ENCODE data around the gene TLCD1.

TLCD1 gene

GRCh38 chr17:28712705-28713415 is 13.2 kb downstream of the TLCD1 start:
- no peak for DNase-seq (ENCODE audit: low read depth)

- DNase-seq (ENCODE audit: low read depth): no peak
Observed at GRCh38 chr17:28712032-28712704, 13.9 kb downstream of the TLCD1 start.

GRCh38 chr17:28711723-28712031 is 14.4 kb downstream of the TLCD1 start, which contains the start of gene PROCA1:
TSS of gene PROCA1 (minus strand) at chr17:28711888. CDS start at chr17:28711660, 228 bp downstream.
- no peak for DNase-seq (ENCODE audit: low read depth)

DNA sequence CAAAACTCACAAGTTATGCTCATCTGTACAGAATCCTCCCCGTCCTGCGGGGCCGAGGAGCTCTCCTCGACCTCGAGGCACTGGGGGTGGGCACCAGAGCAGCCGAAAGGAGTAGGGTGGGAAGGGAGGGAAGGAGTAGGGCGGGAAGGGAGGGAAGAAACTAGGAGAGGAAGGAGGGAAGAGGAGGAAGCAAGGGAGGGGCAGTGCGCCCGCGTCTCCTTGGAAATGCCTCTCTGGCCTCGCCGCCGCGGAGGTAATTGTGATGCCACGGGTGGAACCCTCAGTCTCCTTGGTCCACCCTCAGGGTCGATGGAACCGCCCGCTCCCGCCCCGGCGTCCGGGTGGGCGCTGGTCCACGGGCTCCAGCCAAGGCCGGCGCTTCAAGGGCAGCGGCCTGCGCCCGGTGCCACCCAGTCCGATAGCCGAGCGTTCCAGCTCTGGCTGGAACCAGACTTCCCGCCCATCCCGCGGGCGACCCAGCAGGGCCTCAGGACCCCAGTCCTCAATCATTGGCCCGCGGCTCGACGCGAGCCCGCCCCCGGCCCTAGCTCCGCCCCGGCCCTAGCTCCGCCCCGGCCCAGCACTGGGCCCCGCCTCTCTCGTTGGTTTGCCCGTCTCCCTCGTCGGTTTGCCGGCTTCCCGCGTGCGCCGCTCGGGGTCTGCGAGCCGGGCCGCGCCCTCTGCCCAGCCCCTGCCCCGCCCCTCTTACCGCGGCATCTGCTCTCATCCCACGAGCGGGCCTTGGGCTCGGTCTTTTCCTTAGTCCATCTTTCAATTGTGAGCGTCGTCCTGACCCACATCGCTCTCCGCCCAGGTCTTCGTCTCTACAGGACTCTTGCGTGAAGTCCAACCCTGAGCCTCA is 14.9 kb downstream of the TLCD1 start:
- peak; percentile 87 for DNase-seq (ENCODE audit: low read depth)

DNA sequence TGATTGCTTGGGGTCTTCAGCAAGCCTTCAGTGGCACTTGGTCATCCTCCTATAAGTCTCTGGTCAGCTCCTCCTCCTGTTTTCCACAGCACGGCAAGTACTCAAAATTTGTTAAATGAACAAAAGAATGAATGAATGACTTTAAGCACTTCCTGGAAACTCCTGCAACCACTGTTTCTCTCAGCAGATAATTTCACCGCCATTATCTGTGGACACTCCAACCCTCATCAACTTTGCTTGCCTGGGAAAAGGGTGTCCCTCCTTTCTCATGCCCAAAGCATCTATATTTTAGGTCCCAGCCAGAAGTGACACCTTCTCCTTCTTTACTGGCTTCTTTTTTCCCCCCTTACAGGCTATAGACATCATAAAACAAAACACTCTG is 18.7 kb downstream of the TLCD1 start:
- DNase-seq (ENCODE audit: low read depth): no peak

GRCh38 chr17:28706471-28707338 is 19.3 kb downstream of the TLCD1 start:
- DNase-seq (ENCODE audit: low read depth): no peak

- DNase-seq (ENCODE audit: low read depth): no peak
Observed at GRCh38 chr17:28705728-28706334, 20.2 kb downstream of the TLCD1 start.

- DNase-seq (ENCODE audit: low read depth): no peak
Observed at GRCh38 chr17:28705074-28705659, 20.9 kb downstream of the TLCD1 start.

GRCh38 chr17:28704219-28704858 is 21.7 kb downstream of the TLCD1 start:
- DNase-seq (ENCODE audit: low read depth): no peak

GRCh38 chr17:28703552-28704218 is 22.3 kb downstream of the TLCD1 start:
- DNase-seq (ENCODE audit: low read depth): no peak

DNA sequence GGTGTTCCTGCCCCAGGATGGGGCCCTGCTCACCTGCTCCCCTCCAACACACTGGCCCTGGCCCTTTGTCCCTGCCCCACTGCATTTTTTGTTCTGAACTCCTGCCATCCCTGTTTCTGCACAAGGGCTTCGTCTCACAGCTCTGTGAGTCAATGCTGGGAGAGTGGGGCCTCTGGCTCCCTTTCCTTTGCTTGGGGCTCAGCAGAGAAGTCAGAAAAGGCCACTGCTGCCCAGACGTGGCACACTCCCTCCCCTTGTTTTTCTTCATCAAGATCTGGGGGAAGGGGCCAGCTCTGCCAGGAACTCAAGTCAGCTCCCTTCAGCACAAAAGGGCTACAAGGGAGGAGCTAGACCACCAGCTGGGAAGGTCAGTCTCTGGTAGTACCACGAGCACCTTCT is 23.3 kb downstream of the TLCD1 start:
- no peak for DNase-seq (ENCODE audit: low read depth)

DNA sequence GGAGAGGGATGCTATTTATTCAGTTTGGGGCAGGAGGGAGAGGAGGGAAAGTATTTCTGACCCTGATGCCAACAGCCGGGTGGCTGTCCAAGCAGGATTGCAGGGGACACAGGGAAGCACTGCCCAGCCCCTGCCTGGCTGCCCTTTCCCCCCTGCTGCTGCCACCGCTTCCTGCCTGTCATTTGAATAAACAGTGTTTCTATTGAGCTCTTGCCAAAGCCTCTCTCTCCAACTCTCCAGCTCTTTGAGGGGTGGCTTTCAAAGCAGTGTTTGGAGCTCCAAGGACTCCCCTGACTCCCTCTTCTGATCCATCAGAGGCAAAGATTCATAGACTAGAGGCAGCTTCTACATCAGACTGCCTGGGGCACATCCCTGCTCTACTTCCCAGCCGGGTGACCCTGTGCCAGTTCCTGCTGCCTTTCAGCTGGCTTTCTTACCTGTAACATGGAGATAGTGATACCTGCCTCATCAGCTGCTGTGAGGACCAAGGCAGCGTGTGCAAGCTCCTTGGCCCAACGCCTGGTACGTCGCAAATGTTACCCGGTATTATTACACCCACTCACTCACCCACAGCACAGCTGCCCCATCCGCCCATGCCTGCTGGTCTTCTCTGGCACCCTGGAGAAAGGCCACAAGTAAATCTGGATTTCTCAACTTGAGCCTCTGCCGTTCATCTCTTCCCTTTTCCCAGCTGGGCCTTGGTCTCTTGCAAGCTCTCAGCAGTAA is 23.8 kb downstream of the TLCD1 start:
- DNase-seq (ENCODE audit: low read depth): no peak

- DNase-seq (ENCODE audit: low read depth): no peak
Observed at GRCh38 chr17:28700830-28701492, 25.1 kb downstream of the TLCD1 start.

GRCh38 chr17:28700278-28700677 is 25.8 kb downstream of the TLCD1 start:
- DNase-seq (ENCODE audit: low read depth): no peak

GRCh38 chr17:28698253-28698941 is 27.6 kb downstream of the TLCD1 start:
- no peak for DNase-seq (ENCODE audit: low read depth)

DNA sequence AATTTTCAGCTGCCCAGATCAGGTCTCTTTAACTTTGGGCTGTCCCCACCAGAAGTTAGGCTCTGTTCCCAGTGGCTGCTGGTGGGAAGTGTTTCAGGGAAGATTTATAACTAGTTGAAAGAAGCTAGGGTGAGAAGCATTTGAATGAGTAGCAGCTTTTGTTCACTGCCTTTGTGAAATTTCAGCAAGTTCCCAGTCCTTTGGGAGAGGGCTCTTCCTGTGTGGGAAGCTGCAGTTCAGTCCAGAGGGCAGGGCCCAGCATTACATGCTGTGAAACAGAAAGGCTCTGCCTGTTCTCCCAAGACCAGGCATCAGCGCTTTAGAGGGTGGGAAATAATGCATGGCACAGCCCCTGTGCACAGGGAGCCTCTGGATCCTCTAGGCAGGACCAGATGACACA is 32.2 kb downstream of the TLCD1 start:
- DNase-seq (ENCODE audit: low read depth): no peak

DNA sequence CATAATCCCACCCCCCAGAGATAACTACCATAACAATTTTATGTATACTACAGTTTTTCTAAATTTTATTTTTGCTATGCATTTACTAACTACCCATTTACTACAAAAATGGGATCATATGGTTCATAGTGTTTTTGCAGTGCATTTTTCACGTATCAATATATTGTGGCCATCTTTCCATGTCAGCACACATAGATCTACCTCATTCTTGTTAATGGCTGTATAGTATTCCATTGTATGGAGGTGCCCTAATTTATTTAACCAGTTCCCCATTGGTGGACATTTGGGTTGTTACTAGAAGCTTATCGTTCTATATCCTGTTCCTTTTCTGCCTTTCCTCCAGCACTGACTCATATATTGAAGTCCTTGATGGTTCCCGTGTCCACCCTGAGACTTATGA is 37.0 kb downstream of the TLCD1 start:
- DNase-seq (ENCODE audit: low read depth): no peak

GRCh38 chr17:28688481-28688880 is 37.6 kb downstream of the TLCD1 start:
- no peak for DNase-seq (ENCODE audit: low read depth)

Measured in fibroblast of the conjunctiva (primary cell).